Vagina (tissue), 2 donors: ENCODE measurements around the gene TBC1D22A.

Source experiments
- POLR2A ChIP-seq, 2 donors: fragments of 450-650 bp; IDR thresholded peaks; one replicate each; pipeline ENCODE4 v1.6.1; 2017; ENCODE audit warnings: antibody characterized with exemption in 2 of 2, mild to moderate bottlenecking in 2 of 2, moderate library complexity in 2 of 2
- POLR2AphosphoS5 ChIP-seq, 2 donors: sonication (generic); formaldehyde crosslinking; IDR thresholded peaks; one replicate each; pipeline ENCODE4 v1.9.0; 2017; ENCODE audit warnings: antibody characterized with exemption in 2 of 2, mild to moderate bottlenecking in 2 of 2, low read depth in 1 of 2; ENCODE audit not compliant: insufficient read depth in 1 of 2
- TF ChIP-seq, protein P1 (sequence below), 3 experiments: fragments of 450-650 bp in 2 of 3; fragments of 200-600 bp in 1 of 3; sonication (generic) in 1 of 3; IDR thresholded peaks; one replicate each; pipeline ENCODE4 v1.5.1; 2017 to 2019; ENCODE audit warnings: antibody characterized with exemption in 3 of 3, mild to moderate bottlenecking in 2 of 3, moderate library complexity in 2 of 3

DNA sequence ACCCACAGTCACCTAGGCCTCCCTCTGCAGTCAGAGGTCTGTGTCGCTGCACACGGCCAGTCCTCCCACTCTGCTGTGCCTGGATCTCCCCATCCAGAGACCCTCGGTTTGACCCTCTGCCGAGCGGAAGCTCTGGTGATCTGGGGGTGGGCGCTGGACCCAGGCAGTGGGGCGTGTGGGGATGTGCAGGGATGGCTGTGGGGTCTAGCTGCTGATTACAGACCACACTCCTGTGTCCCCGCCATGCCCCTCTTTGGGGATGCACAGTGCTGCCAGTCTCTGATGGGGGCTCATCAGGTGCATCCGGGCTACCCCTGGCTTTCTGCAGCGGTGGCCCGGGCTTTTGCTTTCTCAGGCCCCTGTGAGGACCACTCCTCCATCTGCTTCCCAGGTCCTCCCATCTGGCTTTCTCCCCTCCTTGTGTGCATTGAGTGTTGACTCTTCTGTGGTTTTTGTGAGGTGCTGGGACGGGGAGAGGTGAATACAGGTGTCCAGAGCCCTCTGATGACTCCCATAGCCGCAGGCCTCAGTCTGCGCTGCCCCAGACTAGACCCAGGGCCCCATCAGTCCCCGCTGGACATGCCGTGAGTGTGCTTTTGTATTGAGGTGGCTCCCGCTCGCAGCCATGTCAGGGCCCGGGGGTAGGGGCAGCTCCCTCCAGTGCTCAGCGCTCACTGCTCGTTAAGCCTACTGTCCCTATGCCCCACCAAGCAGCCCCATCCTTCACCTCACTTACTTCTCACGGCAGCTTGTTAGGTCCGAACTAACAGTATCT is 251.6 kb downstream of the TBC1D22A start:
- TF ChIP-seq, protein P1, sequence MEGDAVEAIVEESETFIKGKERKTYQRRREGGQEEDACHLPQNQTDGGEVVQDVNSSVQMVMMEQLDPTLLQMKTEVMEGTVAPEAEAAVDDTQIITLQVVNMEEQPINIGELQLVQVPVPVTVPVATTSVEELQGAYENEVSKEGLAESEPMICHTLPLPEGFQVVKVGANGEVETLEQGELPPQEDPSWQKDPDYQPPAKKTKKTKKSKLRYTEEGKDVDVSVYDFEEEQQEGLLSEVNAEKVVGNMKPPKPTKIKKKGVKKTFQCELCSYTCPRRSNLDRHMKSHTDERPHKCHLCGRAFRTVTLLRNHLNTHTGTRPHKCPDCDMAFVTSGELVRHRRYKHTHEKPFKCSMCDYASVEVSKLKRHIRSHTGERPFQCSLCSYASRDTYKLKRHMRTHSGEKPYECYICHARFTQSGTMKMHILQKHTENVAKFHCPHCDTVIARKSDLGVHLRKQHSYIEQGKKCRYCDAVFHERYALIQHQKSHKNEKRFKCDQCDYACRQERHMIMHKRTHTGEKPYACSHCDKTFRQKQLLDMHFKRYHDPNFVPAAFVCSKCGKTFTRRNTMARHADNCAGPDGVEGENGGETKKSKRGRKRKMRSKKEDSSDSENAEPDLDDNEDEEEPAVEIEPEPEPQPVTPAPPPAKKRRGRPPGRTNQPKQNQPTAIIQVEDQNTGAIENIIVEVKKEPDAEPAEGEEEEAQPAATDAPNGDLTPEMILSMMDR (IDR thresholded peaks at IDR 0.05) = no peak
- TF ChIP-seq POLR2A (IDR thresholded peaks at IDR 0.05) (no peak), POLR2AphosphoS5 (IDR thresholded peaks at IDR 0.05; ENCODE audit: insufficient read depth in 1 of 2, low read depth in 1 of 2) (no peak)
